HepG2 (cell line): ENCODE data around the gene MYO7B.

ENCODE experiments used
- BRCA1 ChIP-seq: sonication (generic); formaldehyde crosslinking; IDR thresholded peaks from 2 replicates; pipeline ENCODE4 v1.4.0; 2020; ENCODE audit warnings: missing genetic modification reagents
- CTCF ChIP-seq: sonication (generic); formaldehyde crosslinking; IDR thresholded peaks from 2 replicates; pipeline ENCODE4 v1.5.0; 2020; ENCODE audit warnings: mild to moderate bottlenecking, missing genetic modification reagents, moderate library complexity
- ELF1 ChIP-seq: sonication (generic); formaldehyde crosslinking; IDR thresholded peaks from 2 replicates; pipeline ENCODE4 v1.4.0; 2020; ENCODE audit warnings: missing genetic modification reagents
- IRF1 ChIP-seq: sonication (generic); formaldehyde crosslinking; IDR thresholded peaks from 2 replicates; pipeline ENCODE4 v1.4.0; 2020; ENCODE audit warnings: low read depth, mild to moderate bottlenecking, missing genetic modification reagents
- MAFK ChIP-seq, 2 experiments: IDR thresholded peaks in 1 of 2; conservative IDR thresholded peaks in 1 of 2; 2 replicates each; pipeline ENCODE4 v1.6.1; 2011; ENCODE audit warnings: improper control_type of control experiment in 2 of 2, low read length in 2 of 2
- NBN ChIP-seq: fragments of 450-650 bp; conservative IDR thresholded peaks from 2 replicates; pipeline ENCODE4 v1.6.1; 2017
- POLR2AphosphoS5 ChIP-seq: IDR thresholded peaks from 2 replicates; pipeline ENCODE4 v1.6.1; 2012; ENCODE audit warnings: low read depth, low read length
- PREB ChIP-seq: sonication (generic); formaldehyde crosslinking; IDR thresholded peaks from 2 replicates; pipeline ENCODE4 v1.4.0; 2020; ENCODE audit warnings: missing genetic modification reagents
- SAFB2 ChIP-seq: sonication (generic); formaldehyde crosslinking; IDR thresholded peaks from 2 replicates; pipeline ENCODE4 v1.5.1; 2020; ENCODE audit warnings: missing genetic modification reagents, low read depth, mild to moderate bottlenecking, borderline replicate concordance
- TEAD2 ChIP-seq: sonication (generic); formaldehyde crosslinking; IDR thresholded peaks from 2 replicates; pipeline ENCODE4 v1.9.0; 2021; ENCODE audit warnings: missing genetic modification reagents
- TRIM24 ChIP-seq: sonication (generic); formaldehyde crosslinking; IDR thresholded peaks from 2 replicates; pipeline ENCODE4 v1.8.0; 2022; ENCODE audit warnings: mild to moderate bottlenecking, missing genetic modification reagents
- ZFP36 ChIP-seq: fragments of 150-350 bp; IDR thresholded peaks from 2 replicates; pipeline ENCODE4 v1.6.1; 2018; ENCODE audit warnings: borderline replicate concordance, low read length, low read depth; ENCODE audit not compliant: partially characterized antibody
- ZNF607 ChIP-seq: sonication (generic); formaldehyde crosslinking; IDR thresholded peaks from 2 replicates; pipeline ENCODE4 v1.5.1; 2020; ENCODE audit warnings: missing genetic modification reagents, mild to moderate bottlenecking, borderline replicate concordance

GRCh38 chr2:127634066-127634617 lies 98.7 kb downstream of the MYO7B start:
- no peak for TF ChIP-seq NBN
- no peak for TF ChIP-seq ZNF607 (CRISPR knock-in tag)
- no peak for TF ChIP-seq ELF1
- no peak for TF ChIP-seq BRCA1 (CRISPR knock-in tag)
- TF ChIP-seq IRF1 (CRISPR knock-in tag): no peak
- TF ChIP-seq ZFP36: no peak
- TF ChIP-seq CTCF (CRISPR knock-in tag): no peak
- no peak for TF ChIP-seq PREB (CRISPR knock-in tag)
- TF ChIP-seq TEAD2 (CRISPR knock-in tag): no peak
- TF ChIP-seq MAFK (conservative IDR thresholded peaks at IDR 0.05 in 1 of 2, IDR thresholded peaks at IDR 0.05 in 1 of 2; ENCODE audit: low read length in 2 of 2): no peak
- no peak for TF ChIP-seq TRIM24 (CRISPR knock-in tag)
- TF ChIP-seq POLR2AphosphoS5: no peak
- TF ChIP-seq SAFB2 (CRISPR knock-in tag): no peak
